H1 (cell line): ENCODE results near the gene WDR35. TPM values are rescaled to one million over a fixed set of nuclear protein-coding genes. Genes with fewer than 3 reads are reported as not detected.
A peak's percentile ranks its signal among the peaks of the same experiment; 100 is the strongest.

Experiments used
- CTCF ChIA-PET: fragments of 300-600 bp; sonication (Branson Sonifier 250); formaldehyde crosslinking; loops from one replicate; lab custom pipeline; 2021; ENCODE audit not compliant: partially characterized antibody; lab: Charles Lee
- POLR2A ChIA-PET: fragments of 300-600 bp; sonication (Branson Sonifier 250); formaldehyde crosslinking; loops from one replicate; lab custom pipeline; 2021; ENCODE audit warnings: inconsistent platforms; ENCODE audit not compliant: partially characterized antibody; lab: Charles Lee
- DNase-seq, 2 experiments: peaks; one replicate each; pipeline versions ENCODE4 v3.0.0 to v3.0.0-alpha.2; 2010 to 2022; ENCODE audit warnings: low spot score in 2 of 2, low read depth in 1 of 2, mixed read lengths in 1 of 2
- FAIRE-seq: peaks from 2 replicates; lab custom pipeline; 2011; peaks lifted over from hg19 to GRCh38; lab: Jason Lieb, UNC
- H2AFZ ChIP-seq: 2 replicates; pipeline ENCODE4 v1.8.1; 2012; ENCODE audit warnings: low read length, inconsistent platforms
- H2AK5ac ChIP-seq: 2 replicates; pipeline ENCODE4 v1.6.1; 2013; ENCODE audit warnings: low read depth, low read length
- H2BK120ac ChIP-seq: replicated peaks from 2 replicates; pipeline ENCODE3; 2013; ENCODE audit warnings: low read depth, low read length, inconsistent platforms
- H2BK12ac ChIP-seq: 2 replicates; pipeline ENCODE4 v1.6.1; 2013; ENCODE audit warnings: low read depth, low read length
- H2BK15ac ChIP-seq: 2 replicates; pipeline ENCODE4 v1.6.1; 2013; ENCODE audit warnings: low read length
- H2BK20ac ChIP-seq: 2 replicates; pipeline ENCODE4 v1.6.1; 2013; ENCODE audit warnings: low read length
- H2BK5ac ChIP-seq: 2 replicates; pipeline ENCODE4 v1.6.1; 2013; ENCODE audit warnings: low read depth, low read length
- H3K14ac ChIP-seq: 2 replicates; pipeline ENCODE4 v1.6.1; 2013; ENCODE audit warnings: inconsistent platforms; ENCODE audit not compliant: insufficient read length
- H3K18ac ChIP-seq: 2 replicates; pipeline ENCODE4 v1.6.1; 2013; ENCODE audit warnings: low read length; ENCODE audit errors: extremely low read depth
- H3K23ac ChIP-seq: 2 replicates; pipeline ENCODE4 v1.6.1; 2013; ENCODE audit warnings: inconsistent platforms; ENCODE audit not compliant: insufficient read length
- H3K23me2 ChIP-seq: 2 replicates; pipeline ENCODE4 v1.6.1; 2013; ENCODE audit warnings: low read depth, low read length
- H3K27ac ChIP-seq: 2 replicates; pipeline ENCODE4 v1.6.1; 2011; ENCODE audit warnings: low read depth, low read length, inconsistent platforms
- H3K27me3 ChIP-seq, 4 experiments: replicated peaks in 1 of 4; 1 replicate in 1 of 4; 2 replicates in 3 of 4; pipeline versions ENCODE4 v1.6.1 to v1.8.1; 2011 to 2013; ENCODE audit warnings: low read length in 3 of 4, mild to moderate bottlenecking in 3 of 4, inconsistent platforms in 2 of 4, mixed read lengths in 2 of 4, moderate library complexity in 1 of 4; ENCODE audit not compliant: control insufficient read depth in 3 of 4, insufficient read depth in 3 of 4; ENCODE audit errors: extremely low read depth in 1 of 4
- H3K36me3 ChIP-seq, 4 experiments: 2 replicates each; pipeline versions ENCODE4 v1.6.1 to v1.8.1; 2011 to 2013; ENCODE audit warnings: mild to moderate bottlenecking in 4 of 4, low read length in 3 of 4, moderate library complexity in 2 of 4, control low read depth in 1 of 4, inconsistent platforms in 1 of 4; ENCODE audit not compliant: insufficient read depth in 4 of 4, control insufficient read depth in 2 of 4
- H3K4ac ChIP-seq: replicated peaks from 2 replicates; pipeline ENCODE3; 2013; ENCODE audit warnings: low read length, low read depth, mixed read lengths, inconsistent platforms; ENCODE audit not compliant: insufficient read length
- H3K4me1 ChIP-seq, 4 experiments: replicated peaks in 1 of 4; 1 replicate in 1 of 4; 2 replicates in 3 of 4; pipeline versions ENCODE4 v1.6.1 to v1.8.1; 2011 to 2013; ENCODE audit warnings: low read length in 3 of 4, inconsistent platforms in 2 of 4, mixed read lengths in 1 of 4; ENCODE audit not compliant: insufficient read depth in 4 of 4, control insufficient read depth in 3 of 4
- H3K4me2 ChIP-seq, 2 experiments: 2 replicates each; pipeline versions ENCODE4 v1.6.1 to v1.8.1; 2011 to 2013; ENCODE audit warnings: low read depth in 2 of 2, low read length in 2 of 2, control low read depth in 1 of 2, inconsistent platforms in 1 of 2, mild to moderate bottlenecking in 1 of 2; ENCODE audit not compliant: insufficient read depth in 1 of 2
- H3K4me3 ChIP-seq, 4 experiments: fragments of 200-600, 300-600 bp in 1 of 4; sonication (generic), shearing (Covaris generic), sonication (Bioruptor Twin) in 1 of 4; 2 replicates each; pipeline versions ENCODE4 v1.5.1 to v1.8.1; 2011 to 2016; ENCODE audit warnings: low read length in 4 of 4, low read depth in 3 of 4, control low read depth in 2 of 4, inconsistent platforms in 2 of 4, mild to moderate bottlenecking in 2 of 4, mixed read lengths in 1 of 4, moderate library complexity in 1 of 4; ENCODE audit not compliant: insufficient read depth in 2 of 4; ENCODE audit errors: extremely low read depth in 1 of 4
- H3K56ac ChIP-seq: replicated peaks from 2 replicates; pipeline ENCODE3; 2013; ENCODE audit warnings: low read depth, mild to moderate bottlenecking, mixed read lengths, low read length, inconsistent platforms; ENCODE audit not compliant: insufficient read length
- H3K79me1 ChIP-seq: 2 replicates; pipeline ENCODE4 v1.6.1; 2013; ENCODE audit warnings: low read depth, low read length, control low read depth
- H3K79me2 ChIP-seq, 2 experiments: 2 replicates each; pipeline versions ENCODE4 v1.6.1 to v1.8.1; 2012 to 2013; ENCODE audit warnings: low read length in 2 of 2, mild to moderate bottlenecking in 2 of 2, inconsistent platforms in 1 of 2; ENCODE audit not compliant: insufficient read depth in 2 of 2, control insufficient read depth in 1 of 2
- H3K9ac ChIP-seq, 4 experiments: replicated peaks in 1 of 4; 1 replicate in 1 of 4; 2 replicates in 3 of 4; pipeline versions ENCODE4 v1.6.1 to v1.8.1; 2011 to 2013; ENCODE audit warnings: low read depth in 3 of 4, low read length in 3 of 4, control low read depth in 2 of 4, mild to moderate bottlenecking in 2 of 4, moderate library complexity in 2 of 4, inconsistent platforms in 1 of 4; ENCODE audit errors: extremely low read depth in 1 of 4
- H3K9me3 ChIP-seq, 2 experiments: 2 replicates each; pipeline versions ENCODE4 v1.6.1 to v1.8.1; 2012 to 2013; ENCODE audit warnings: mild to moderate bottlenecking in 2 of 2, moderate library complexity in 2 of 2, control low read depth in 1 of 2, inconsistent platforms in 1 of 2, low read depth in 1 of 2, low read length in 1 of 2, mixed read lengths in 1 of 2; ENCODE audit not compliant: insufficient read depth in 2 of 2
- H4K20me1 ChIP-seq, 2 experiments: replicated peaks in 1 of 2; 2 replicates each; pipeline versions ENCODE3 to v1.8.1; 2011 to 2013; ENCODE audit warnings: inconsistent platforms in 2 of 2, low read length in 2 of 2, mild to moderate bottlenecking in 1 of 2; ENCODE audit not compliant: insufficient read depth in 2 of 2, control insufficient read depth in 1 of 2
- H4K5ac ChIP-seq: 2 replicates; pipeline ENCODE4 v1.6.1; 2013; ENCODE audit warnings: low read length, low read depth, mixed read lengths, inconsistent platforms; ENCODE audit not compliant: insufficient read length
- H4K8ac ChIP-seq: 2 replicates; pipeline ENCODE4 v1.8.0; 2013; ENCODE audit warnings: mild to moderate bottlenecking, moderate library complexity, low read length, inconsistent platforms; ENCODE audit not compliant: insufficient read depth; ENCODE audit errors: extremely low read depth
- H4K91ac ChIP-seq: replicated peaks from 2 replicates; pipeline ENCODE3; 2013; ENCODE audit warnings: low read length, mixed read lengths, inconsistent platforms; ENCODE audit not compliant: insufficient read length
- CTCF ChIP-seq, 3 experiments: IDR thresholded peaks; 1 replicate in 2 of 3; 2 replicates in 1 of 3; pipeline versions ENCODE4 v1.5.1 to v1.6.1; 2011; ENCODE audit warnings: low read length in 3 of 3, mild to moderate bottlenecking in 3 of 3, inconsistent platforms in 2 of 3, low read depth in 1 of 3, moderate library complexity in 1 of 3; ENCODE audit not compliant: insufficient read depth in 1 of 3; ENCODE audit errors: control extremely low read depth in 1 of 3
- TAF1 ChIP-seq: IDR thresholded peaks from 2 replicates; pipeline ENCODE4 v1.6.1; 2011; ENCODE audit warnings: mild to moderate bottlenecking, low read depth, low read length
- polyA plus RNA-seq, 7 experiments: library from polyadenylated mRNA; depleted of rRNA in 3 of 7; stranded (reverse) in 5 of 7; unstranded in 2 of 7; fragments of >200 nt in 5 of 7; fragments of 200-250 nt in 2 of 7; gene quantifications; 1 replicate in 5 of 7; 2 replicates in 1 of 7; 4 replicates in 1 of 7; pipeline versions ENCODE4 v1.2.1 to v1.2.3, GENCODE V29; 2011 to 2013; ENCODE audit warnings: missing spikeins in 2 of 7, mixed read lengths in 2 of 7
- total RNA-seq: library from RNA; stranded (reverse); fragmentation: NEBNext Ultra II Directional; extraction: Animal tissue kit (Norgen Biotek cat#: 25700); gene quantifications from 2 replicates; pipeline ENCODE4 v1.2.1, GENCODE V29; 2021

Gene WDR35
- total and polyA plus RNA-seq, 2 of the 8 experiments (the other 6 are each of a cell fraction or from before 2014, with no cell fraction given) = 9.0 to 25.5 TPM

- H2BK12ac ChIP-seq = no peak overlapping the region
- H3K36me3 ChIP-seq = no peaks in the 10 kb centered on the region
- no peak overlapping the region for H2BK120ac ChIP-seq
- no peak overlapping the region for H2BK5ac ChIP-seq
- no peak overlapping the region for H4K5ac ChIP-seq
- H3K27ac ChIP-seq = no peak overlapping the region
- FAIRE-seq (peak; percentile 32), DNase-seq (no peak)
- no peak overlapping the region for H3K9ac ChIP-seq
- H3K23me2 ChIP-seq = peaks cover 9% of the 10 kb centered on the region; the same call in 1 of the 2 replicates
- no peak overlapping the region for H3K23ac ChIP-seq
- H3K4me1 ChIP-seq = peaks cover 0 to 13% (median 7%) of the 10 kb centered on the region in 4 experiments; a peak in 3 of 7 replicates
- no peak overlapping the region for H3K4me2 ChIP-seq
- no peak overlapping the region for H4K91ac ChIP-seq
- ChIA-PET CTCF (interaction anchor here (0.8 to 9.4 kb wide), 28 partner anchors 9 to 262 kb away, joined by 3 to 125 read pairs (median 12); partner anchors contain the start of genes LAPTM4A and WDR35), POLR2A (no interaction called here)
- H2BK20ac ChIP-seq = no peak overlapping the region
- H3K9me3 ChIP-seq = peaks cover 4 to 7% of the 10 kb centered on the region in 2 experiments; a peak in 3 of 4 replicates
- H2AK5ac ChIP-seq = no peak overlapping the region
- H2BK15ac ChIP-seq = no peak overlapping the region
- H2AFZ ChIP-seq = no peak overlapping the region
- H3K27me3 ChIP-seq = peaks cover 0 to 18% (median 11%) of the 10 kb centered on the region in 4 experiments; a peak in 6 of 7 replicates
- no peak overlapping the region for H3K4me3 ChIP-seq
- no peak overlapping the region for H3K18ac ChIP-seq
- no peak overlapping the region for H4K8ac ChIP-seq
- H3K56ac ChIP-seq = no peak overlapping the region
- no peaks in the 10 kb centered on the region for H4K20me1 ChIP-seq
- no peaks in the 10 kb centered on the region for H3K79me1 ChIP-seq
- no peaks in the 10 kb centered on the region for H3K79me2 ChIP-seq
- no peak overlapping the region for H3K14ac ChIP-seq
- H3K4ac ChIP-seq = no peak overlapping the region
- TF ChIP-seq CTCF (IDR thresholded peaks at IDR 0.05; ENCODE audit: control extremely low read depth in 1 of 3, insufficient read depth in 1 of 3, low read depth in 1 of 3, low read length in 3 of 3) = peak in 2 of 3 experiments; percentile 59 to 72; a peak in 3 of 4 replicates
- no peak for TF ChIP-seq TAF1
These were observed 26.4 kb upstream of the WDR35 start for GRCh38 chr2:20016346-20016745.
